HG03108 (cell line): ENCODE measurements around the gene NINL.
"Not testable (repeated sequence)": the region's sequence is repeated elsewhere in the genome, so short reads cannot be mapped to it uniquely, and the experiment has no call there.

Experiments
- ATAC-seq: cut with Tn5 transposase; IDR thresholded peaks from one replicate; pipeline ENCODE4 v1.9.1; 2021; ENCODE audit warnings: moderate library complexity; ENCODE audit not compliant: unreplicated experiment

NINL gene

DNA sequence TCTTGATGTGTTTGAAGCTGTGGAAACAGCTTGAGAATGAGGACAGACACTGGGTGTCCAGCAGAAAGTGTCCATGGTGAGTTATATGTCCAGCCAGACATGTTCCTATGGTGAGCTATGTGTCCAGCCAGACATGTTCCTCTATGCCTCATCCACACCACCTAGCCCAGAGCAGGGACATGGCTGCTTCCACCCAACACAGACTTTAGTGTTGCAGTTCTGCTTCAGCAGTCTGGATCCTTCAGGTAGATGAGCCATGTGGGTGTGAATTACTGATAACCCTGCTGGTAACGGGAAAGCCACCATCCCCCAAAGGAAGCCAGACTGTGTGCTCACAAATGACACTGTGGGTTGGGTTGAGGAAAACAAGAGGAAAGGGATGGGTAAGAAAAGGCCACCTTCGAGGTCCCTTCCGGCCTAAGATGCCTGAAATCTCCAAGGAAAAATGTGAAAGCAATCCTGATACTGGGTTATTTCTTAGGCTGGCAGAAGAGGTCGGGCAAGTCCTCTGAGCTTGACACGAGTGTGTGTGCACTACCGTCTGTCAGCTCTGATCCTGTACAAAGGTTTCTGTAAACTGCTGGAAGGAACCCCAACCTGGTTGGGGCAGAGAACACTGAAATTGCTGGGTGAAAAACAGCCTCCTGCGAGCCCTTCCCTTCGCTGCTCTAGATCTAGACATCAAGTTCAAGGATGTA, 77.8 kb downstream of the NINL start:
- no peak for ATAC-seq

DNA sequence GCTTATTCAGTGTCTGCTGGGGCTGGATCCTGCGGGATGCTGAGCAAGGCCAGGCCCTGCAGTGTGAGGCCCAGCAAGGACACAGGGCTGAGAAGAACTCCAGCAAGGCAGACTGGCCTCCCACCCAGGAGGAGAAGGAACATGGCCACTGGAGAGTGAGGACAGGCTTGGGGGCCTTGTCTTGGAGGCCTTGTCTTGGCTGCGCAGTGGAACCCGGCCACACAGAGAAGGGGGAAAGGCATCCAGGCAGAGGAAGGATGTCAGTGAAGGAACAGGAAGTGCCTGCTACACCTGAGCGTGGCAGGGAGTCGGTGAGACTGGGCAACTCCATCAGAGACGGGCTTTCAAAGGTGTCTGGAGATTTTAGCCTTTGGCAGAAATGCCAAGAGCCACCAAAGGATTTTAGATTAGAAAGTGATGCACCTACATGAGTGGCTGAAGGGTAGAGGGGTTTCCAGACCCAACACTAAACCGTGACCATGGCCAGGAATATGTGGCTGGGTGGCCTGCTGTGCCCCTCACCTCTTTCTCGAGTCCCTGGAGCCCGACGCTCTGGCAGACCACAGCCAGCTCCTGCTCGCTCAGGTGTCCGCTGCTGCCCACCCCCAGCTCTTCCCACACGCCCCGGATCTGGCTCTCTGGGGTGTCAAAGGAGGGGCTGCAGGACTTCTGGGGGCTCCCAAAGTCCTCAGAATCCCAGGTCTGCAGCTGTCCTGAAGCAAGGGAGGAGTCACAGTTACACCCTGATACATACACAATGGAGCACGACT, 80.8 kb downstream of the NINL start:
- no peak for ATAC-seq

- no peak for ATAC-seq
Measured at GRCh38 chr20:25503936-25504335, 81.4 kb downstream of the NINL start.

GRCh38 chr20:25503051-25503639, 82.2 kb downstream of the NINL start:
- not testable (repeated sequence) for ATAC-seq

GRCh38 chr20:25500880-25501351, 84.4 kb downstream of the NINL start:
- ATAC-seq = no peak

DNA sequence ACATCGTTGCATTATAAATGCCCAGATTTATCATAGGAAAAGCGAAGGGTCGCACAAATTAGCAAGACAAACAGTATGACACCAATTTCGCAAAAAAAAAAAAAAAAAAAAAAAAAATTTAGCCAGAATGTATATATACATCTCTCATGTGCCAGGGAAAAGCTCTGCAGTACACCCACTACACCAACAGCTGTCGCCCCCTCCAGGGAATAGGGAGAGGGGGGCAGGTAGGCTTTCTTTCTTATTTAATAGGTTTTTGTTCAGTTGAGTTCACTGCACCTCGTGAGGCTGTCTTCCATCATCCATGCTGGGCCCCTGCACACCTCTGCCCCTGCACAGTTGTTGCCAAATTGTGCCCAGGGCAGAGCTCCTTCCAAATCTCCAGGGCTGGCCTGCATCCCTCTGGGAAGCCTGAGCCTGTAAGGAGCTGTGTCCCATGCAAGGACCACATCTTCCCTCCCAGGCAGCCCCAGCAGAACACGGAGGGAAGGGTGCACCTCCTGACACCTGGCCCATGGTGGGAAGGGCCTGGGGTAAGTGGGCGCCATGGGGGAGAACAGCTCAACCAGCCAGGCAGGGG, 85.4 kb downstream of the NINL start:
- no peak for ATAC-seq

DNA sequence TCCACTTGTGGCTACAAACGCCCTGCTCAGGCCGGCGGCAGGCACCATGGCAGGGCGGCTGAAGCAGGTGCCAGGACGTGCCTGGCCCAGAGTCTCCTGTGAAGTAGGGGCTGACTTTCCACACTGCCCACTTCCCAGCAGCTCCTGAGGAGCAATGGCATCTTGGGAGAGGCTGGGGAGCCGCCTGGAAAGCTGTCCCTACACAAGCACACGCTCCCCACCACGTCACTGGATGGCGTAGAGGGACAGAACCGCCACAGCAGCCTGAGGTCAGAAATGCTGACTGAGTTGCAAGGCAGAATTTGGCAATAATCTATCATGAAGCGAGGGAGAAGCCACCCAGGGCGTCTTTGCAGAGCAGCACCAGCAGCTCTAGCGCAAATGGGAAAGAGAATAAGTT, 86.3 kb downstream of the NINL start:
- ATAC-seq = no peak

DNA sequence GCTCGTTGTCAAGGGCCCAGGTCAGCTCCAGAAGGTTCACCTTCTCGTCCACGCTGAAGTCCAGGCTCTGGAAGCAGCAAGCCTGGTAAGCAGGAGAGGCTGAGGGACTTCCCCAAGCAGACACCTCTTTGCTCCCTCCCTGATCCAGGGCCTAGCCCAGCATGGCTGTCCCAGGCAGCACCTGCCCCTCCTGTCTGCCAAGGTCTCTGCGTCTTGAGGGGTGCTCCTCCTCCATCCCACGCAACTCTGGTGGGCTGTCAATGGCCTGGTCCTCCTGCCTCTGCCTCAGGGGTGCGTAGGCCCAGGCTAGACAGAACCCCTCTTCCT, 87.1 kb downstream of the NINL start:
- no peak for ATAC-seq

- ATAC-seq = no peak
Measured at GRCh38 chr20:25497586-25498279, 87.6 kb downstream of the NINL start.

DNA sequence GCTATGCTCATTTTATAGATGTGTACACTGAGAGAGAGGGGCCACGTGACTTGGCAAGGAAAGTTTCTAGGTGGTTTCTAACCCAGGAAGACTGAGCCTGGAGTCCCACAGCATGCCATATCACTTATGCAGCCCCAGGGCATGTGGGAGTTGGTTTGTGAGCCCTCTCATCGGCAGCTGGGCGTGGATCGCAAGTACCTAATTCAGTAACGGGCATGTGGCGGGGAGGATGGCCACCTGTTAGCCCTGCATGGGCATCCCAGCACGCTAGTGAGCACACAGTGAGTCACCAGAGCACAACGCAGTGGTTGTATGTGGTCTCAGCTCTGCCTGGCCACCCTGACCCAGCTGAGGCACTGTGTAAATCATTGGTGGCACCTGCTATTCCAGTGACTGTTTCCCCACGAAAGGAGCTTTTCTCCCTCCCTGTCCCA, 88.3 kb downstream of the NINL start:
- ATAC-seq = no peak

- no peak for ATAC-seq
Measured at GRCh38 chr20:25496165-25496967, 89.0 kb downstream of the NINL start.

DNA sequence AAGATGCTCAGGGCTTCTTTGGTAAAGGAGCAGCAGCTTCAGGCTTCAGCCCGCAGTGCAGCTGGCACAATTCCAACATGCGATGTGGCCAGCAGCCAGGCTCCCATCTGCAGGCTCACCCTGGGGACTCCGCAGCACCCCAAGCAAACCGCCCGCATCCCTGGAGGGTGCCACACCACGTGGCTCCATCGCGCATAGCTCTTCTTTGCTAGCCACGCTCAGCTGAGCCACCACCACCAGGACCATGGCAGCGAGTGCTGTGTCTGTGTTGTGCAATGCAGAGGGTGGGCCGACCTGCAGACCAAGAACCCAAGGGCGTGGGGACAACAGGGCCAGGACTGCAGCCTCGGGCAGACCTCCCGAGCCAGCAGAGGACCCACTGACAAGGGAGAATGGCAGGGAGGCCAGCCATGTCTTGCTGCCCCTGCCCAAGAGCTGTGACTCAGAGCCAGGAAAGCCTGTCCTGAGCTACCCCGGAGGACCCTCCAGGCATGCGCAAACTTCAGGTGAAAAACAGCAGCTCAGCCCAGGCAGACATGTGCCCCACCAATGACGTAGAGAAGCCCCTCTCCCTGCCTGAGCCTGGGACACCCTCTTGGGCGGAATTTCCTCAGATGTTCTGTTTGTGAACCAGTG, 90.0 kb downstream of the NINL start:
- ATAC-seq = no peak

- ATAC-seq = no peak
Measured at GRCh38 chr20:25494506-25495188, 90.7 kb downstream of the NINL start.

DNA sequence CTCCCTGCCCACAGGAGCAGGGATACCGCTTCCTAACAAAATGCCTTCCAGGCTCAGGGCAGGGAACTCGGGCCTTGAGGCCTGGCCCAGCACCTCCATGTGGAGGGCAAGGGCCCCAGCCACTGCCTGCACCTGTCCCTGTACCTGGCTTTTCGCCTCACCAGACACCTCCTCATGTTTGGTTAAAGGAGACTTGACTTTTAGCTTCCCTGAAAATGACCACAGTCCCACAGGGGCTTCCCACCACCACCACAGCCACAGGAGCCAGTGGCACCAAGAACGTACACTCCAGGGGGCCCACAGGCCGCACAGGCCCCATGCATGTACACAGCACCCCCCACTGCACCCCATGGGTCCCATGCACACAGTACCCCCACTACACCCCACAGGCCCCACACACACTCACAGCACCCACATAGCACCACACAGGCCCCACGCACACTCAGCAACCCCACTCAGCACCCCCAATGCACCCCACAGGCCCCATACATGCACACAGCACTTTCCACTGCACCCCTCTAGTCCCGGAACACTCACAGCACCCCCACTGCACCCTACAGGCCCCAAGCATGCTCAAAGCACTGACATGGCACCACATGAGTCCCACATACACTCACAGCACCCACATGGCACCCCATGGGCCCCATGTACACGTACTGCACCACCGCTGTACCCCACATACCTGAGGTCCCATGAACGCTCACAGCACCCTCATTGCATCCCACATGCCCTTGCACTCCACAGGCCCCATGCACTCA, 91.4 kb downstream of the NINL start:
- ATAC-seq = no peak

DNA sequence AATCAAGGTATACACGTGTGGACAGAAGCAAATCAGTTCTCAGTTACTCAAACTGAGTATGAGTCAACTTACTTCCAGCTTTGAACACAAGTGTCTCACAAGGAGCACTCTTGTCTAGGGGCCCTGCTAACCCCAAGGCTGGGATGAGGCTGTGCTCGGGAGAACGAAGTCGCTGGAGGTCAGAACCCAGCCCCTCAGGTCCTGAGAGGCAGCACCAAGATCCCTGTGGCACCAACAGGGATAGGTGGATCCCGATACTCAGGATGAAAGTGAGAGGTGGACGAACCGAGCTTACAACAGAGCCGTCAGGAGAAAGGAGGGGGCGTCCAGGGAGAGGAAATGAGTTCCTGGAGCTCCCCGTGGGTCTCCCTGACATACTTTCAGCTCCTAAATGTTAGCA, 92.2 kb downstream of the NINL start:
- ATAC-seq = no peak

DNA sequence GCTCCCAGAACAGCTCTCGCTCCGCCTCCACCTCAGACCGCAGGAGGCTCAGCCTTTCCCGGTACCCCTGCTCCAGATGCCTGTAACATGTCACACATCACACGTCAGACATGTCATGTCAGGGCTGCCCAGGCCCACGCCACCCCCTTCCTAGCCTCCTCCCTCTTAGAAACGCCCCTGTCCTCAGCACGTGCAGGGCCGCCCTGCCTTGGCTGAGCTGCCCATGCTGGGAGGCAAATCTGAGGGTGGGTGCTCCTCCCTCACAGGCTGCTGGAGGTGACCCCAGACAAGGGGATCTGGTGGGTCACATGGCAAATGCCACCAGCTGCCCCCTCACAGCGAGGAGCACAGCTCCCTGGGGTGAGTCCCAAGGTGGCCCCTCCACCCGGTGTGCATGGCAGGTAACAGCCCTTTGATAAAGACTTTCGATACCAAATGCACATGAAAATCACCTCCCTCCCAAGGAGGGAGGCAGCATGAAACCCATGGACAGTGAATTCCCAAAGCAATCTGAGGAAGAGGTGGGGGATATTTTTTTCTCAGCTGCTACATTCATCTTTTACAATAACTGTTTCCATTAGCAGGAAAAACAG, 93.8 kb downstream of the NINL start:
- ATAC-seq = no peak

DNA sequence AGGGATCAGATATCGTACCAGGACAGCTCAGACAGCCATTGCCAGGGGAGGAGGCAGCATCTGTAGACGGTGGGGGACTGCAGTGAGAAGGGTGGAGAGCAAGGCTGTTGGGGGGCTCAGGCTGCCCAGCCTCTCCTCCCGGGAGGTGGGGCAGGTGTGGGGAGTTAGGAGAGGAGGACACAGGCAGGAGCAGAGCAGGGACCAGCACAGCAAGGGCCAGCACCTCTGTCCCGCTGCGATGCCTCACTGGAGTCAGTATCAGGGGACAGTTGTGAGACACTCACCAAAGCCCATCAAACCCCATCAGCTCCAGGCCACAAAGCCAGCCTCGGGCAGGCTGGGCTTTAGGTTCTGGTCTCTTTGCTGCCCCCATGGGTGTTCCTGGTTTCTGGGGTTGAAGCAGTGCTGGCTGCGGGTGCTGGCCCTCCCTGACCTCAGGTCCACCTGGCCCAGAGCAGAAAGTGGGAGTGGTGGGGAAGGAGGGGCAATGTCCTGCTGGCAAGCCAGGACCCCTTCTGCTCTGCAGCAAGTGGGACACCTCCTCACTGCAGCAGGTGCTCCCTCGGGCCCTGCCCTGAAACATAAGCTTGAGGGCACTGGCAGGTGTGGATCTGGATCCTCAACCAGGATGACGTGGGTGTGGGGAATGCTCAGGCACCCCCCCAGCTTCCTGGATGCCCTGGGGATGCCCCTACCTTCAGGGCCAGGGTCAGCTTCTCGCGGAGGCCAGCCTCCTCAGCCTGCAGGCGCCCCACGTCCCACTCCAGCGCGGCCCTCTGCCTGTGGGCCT, 94.5 kb downstream of the NINL start:
- no peak for ATAC-seq
